AG09319 (cell line): Measurements from ENCODE around the gene ARF1.
A peak's percentile ranks its signal among the peaks of the same experiment; 100 is the strongest.

Experiments
- DNase-seq: peaks from one replicate; pipeline ENCODE4 v3.0.0-alpha.2; 2010; ENCODE audit warnings: low read depth; ENCODE audit errors: extremely low read depth
- TF ChIP-seq, protein P1 (sequence below): IDR thresholded peaks from 2 replicates; pipeline ENCODE4 v1.5.1; 2011; ENCODE audit warnings: low read depth, mild to moderate bottlenecking, inconsistent platforms, low read length, moderate library complexity

ARF1 gene

DNA sequence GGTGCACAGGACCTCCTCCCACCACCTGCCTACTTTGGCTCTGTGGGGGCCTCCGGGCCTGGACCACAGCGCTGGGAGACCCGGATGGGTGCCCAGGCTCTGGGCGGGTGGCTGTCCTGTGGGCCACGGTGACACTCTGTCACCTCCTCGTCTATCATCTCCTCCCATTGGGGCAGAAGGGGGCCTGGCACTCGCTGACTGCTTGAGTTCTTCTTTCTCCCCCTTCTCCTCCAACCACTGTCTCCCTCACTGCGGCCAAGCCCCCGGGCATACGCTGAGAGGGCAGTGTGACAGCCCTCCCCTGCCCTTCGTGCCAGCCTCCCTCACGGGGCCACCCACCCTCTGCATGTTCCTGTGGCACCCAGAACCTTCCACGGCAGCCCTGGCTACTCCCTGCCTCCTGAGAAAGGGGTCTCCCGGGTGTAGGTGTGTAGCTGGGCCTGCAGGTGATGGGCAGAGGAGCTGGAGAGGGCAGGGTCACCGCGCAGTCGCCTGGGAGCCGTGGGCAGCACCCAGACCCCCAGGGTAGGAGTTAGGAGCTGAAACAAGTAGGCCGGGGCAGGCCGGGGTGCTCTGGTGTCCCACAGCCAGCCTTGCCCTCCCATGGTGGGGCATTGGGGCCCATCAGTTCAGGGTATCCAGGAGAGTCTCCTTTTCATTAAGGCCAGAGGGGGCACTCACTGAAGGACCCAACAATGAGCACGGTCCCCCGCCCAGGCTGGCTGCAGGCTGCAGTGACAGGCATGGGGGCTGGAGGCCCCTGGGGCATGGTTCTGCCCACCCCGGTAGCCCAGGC, 9.2 kb upstream of the ARF1 start:
- TF ChIP-seq, protein P1, sequence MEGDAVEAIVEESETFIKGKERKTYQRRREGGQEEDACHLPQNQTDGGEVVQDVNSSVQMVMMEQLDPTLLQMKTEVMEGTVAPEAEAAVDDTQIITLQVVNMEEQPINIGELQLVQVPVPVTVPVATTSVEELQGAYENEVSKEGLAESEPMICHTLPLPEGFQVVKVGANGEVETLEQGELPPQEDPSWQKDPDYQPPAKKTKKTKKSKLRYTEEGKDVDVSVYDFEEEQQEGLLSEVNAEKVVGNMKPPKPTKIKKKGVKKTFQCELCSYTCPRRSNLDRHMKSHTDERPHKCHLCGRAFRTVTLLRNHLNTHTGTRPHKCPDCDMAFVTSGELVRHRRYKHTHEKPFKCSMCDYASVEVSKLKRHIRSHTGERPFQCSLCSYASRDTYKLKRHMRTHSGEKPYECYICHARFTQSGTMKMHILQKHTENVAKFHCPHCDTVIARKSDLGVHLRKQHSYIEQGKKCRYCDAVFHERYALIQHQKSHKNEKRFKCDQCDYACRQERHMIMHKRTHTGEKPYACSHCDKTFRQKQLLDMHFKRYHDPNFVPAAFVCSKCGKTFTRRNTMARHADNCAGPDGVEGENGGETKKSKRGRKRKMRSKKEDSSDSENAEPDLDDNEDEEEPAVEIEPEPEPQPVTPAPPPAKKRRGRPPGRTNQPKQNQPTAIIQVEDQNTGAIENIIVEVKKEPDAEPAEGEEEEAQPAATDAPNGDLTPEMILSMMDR, result no peak

DNA sequence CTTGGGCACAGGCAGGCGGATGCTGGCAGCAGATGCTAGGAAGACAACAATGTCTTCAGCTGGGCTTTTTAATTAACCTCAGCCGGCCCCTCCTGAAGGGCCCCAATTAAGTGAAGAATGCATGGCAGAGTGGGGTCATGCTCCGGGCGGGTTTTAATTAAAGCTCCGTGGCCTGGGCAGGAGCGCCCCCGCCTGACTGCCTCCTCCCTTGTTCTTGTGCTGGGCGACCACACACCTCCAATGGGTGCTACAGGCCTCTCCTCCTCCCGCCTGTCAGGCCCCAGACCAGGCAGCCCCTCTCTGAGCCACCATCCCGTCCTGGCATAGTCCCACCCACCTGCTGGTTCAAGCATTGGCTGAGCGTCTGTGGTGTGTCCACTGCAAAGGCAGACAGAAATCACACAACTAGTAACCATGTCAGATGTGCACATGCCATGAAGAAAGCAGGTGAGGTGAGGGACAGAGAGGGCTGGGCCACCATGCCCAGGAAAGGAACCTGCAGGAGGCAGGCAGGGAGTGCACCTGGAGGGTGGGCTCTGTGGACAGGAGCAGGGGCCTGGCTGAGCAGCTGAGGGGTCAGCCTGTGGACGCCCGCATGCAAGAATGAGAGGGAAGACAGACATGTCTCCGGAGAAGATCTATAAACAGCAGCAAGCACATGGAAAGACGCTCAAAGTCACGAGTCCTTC, 8.5 kb upstream of the ARF1 start:
- TF ChIP-seq, protein P1, result peak; percentile 16
- DNase-seq, result no peak

More for the DNA sequence above, 9.2 kb upstream of the ARF1 start:
- DNase-seq, result no peak

- TF ChIP-seq, protein P1, result no peak
- no peak for DNase-seq
Observed at GRCh38 chr1:228074954-228075730, 7.4 kb upstream of the ARF1 start.

DNA sequence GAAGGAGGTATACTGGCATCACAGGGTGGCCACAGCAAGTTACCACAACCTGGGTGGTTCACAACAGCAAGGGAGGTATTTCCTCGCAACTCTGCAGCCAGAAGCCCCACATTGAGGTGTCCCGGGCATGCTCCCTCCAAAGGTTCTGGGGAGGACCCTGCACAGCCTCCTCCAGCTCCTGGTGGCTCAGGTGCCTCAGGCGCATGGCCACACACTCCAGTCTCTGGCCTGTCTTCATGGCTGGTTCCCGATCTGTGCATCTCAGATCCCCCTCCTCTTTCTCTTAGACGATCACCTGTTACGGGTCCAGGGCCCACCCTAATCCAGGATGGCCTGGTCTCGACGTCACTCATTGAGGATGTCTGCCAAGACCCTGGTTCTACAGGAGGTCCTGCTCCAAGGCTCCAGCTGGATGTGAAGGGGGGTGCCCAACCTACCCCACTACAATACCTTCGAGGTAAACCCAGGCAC, 6.7 kb upstream of the ARF1 start:
- DNase-seq, result no peak
- TF ChIP-seq, protein P1, result no peak

DNA sequence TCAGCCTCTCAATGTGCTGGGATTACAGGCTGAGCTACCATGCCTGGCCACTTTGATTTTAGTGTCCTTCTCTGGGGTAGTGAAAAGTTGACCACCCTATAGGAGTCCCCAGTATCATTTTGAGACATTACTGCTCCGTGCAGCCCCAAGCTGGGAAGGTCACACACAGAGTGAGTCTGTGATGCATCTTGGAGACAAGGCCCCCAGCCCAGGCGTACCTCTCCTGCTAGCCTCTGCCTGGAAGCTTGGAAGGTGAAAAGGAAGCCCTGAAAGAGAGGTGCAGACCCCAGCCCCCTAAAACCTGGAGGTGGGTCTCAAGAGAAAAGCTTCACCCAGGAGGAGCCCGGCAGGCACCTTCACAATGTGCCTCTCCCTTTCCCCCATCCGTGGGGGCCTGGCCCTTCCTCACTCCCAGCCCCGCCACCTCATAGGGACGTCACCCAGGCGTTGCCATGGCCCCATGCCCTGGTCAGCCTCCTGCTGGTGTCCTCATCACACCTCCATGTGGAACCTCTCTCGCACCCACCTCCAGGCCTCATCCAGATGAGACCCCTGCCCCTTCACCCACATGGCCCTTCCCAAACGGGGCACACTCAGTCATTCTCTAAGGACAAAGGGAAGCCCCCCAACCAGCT, 5.6 kb upstream of the ARF1 start:
- TF ChIP-seq, protein P1, result no peak
- no peak for DNase-seq

DNA sequence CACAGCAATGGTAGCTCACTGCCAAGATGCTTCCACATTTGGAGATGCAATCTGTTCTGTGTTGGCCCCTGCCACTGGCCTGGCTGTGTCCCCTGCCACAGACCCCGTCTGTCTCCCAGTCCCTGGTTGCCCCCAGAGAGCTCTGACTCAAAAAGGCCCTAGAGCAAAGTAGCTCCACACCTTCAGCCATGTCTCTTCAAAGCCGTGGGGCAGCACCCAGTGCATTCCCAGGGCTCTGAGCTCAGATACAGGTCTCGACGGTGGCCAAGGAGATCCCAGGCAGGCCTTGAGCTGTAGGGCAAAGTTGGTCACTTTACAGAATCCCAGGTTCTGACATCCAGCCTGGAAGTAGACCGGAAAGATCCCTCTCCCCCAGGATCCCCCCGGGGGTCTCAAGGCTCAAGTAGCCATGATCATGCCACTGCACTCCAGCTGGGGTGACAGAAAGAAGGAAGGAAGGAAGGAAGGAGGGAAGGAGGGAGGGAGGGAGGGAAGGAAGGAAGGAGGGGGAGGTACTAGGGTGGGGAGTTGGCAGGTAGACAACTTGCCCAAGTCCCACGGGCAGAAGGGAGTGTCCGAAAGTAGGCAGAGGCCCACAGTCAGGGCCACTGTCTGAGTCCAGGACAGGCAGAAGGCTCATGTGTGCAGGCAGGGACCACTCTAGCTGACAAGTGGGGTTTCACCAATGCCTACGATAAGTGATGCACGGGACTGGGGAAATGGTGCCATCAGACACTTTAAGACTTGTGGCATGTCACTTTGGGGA, 4.8 kb upstream of the ARF1 start:
- DNase-seq, result no peak
- TF ChIP-seq, protein P1, result no peak
